HG03521 (cell line): Measurements from ENCODE around the gene C1QTNF8.

Experiments used
- ATAC-seq: cut with Tn5 transposase; IDR thresholded peaks from one replicate; pipeline ENCODE4 v1.9.1; 2021; ENCODE audit warnings: mild to moderate bottlenecking, moderate library complexity; ENCODE audit not compliant: unreplicated experiment

The C1QTNF8 gene

GRCh38 chr16:1096169-1097082, at the start of gene C1QTNF8:
Gene C1QTNF8 (minus strand): TSS chr16:1096244. CDS start chr16:1094922, 1,322 bp downstream.
- no peak for ATAC-seq

GRCh38 chr16:1145383-1146100, 49.5 kb upstream of the C1QTNF8 start:
- no peak for ATAC-seq

GRCh38 chr16:1144476-1145382, 48.7 kb upstream of the C1QTNF8 start:
- no peak for ATAC-seq

- ATAC-seq, result no peak
Measured at GRCh38 chr16:1143761-1144450, 47.9 kb upstream of the C1QTNF8 start.

- ATAC-seq, result no peak
Measured at GRCh38 chr16:1142911-1143310, 46.9 kb upstream of the C1QTNF8 start.

GRCh38 chr16:1141716-1142115, 45.7 kb upstream of the C1QTNF8 start:
- no peak for ATAC-seq

- ATAC-seq, result no peak
Measured at GRCh38 chr16:1141191-1141590, 45.1 kb upstream of the C1QTNF8 start.

GRCh38 chr16:1140582-1141162, 44.6 kb upstream of the C1QTNF8 start:
- ATAC-seq, result no peak

GRCh38 chr16:1137604-1138003, 41.6 kb upstream of the C1QTNF8 start:
- no peak for ATAC-seq

GRCh38 chr16:1135459-1135825, 39.4 kb upstream of the C1QTNF8 start:
- ATAC-seq, result no peak

- no peak for ATAC-seq
Measured at GRCh38 chr16:1134776-1135458, 38.9 kb upstream of the C1QTNF8 start.

- ATAC-seq, result no peak
Measured at GRCh38 chr16:1133810-1134520, 37.9 kb upstream of the C1QTNF8 start.

- no peak for ATAC-seq
Measured at GRCh38 chr16:1133271-1133670, 37.2 kb upstream of the C1QTNF8 start.

GRCh38 chr16:1132431-1132830, 36.4 kb upstream of the C1QTNF8 start:
- ATAC-seq, result no peak

GRCh38 chr16:1131378-1131994, 35.4 kb upstream of the C1QTNF8 start:
- no peak for ATAC-seq

- no peak for ATAC-seq
Measured at GRCh38 chr16:1130382-1130781, 34.3 kb upstream of the C1QTNF8 start.

GRCh38 chr16:1129106-1129960, 33.3 kb upstream of the C1QTNF8 start:
- no peak for ATAC-seq
